Stimulated activated CD8-positive, alpha-beta memory T cell treated with anti-CD3 and anti-CD28 coated beads, Interleukin-15, amount 100 ng/mL, for 48 hours (primary cell): Measurements from ENCODE around the gene SLC4A1.

Source experiments
- DNase-seq, 2 donors: peaks; one replicate each; pipeline ENCODE4 v3.0.0-alpha.2; 2020; ENCODE audit warnings: low read depth in 2 of 2

SLC4A1 gene

GRCh38 chr17:44205962-44206824 is 61.7 kb downstream of the SLC4A1 start:
- DNase-seq, result no peak

GRCh38 chr17:44204441-44204882 is 63.5 kb downstream of the SLC4A1 start:
- no peak for DNase-seq

GRCh38 chr17:44203731-44204440 is 64.0 kb downstream of the SLC4A1 start:
- no peak for DNase-seq

GRCh38 chr17:44202756-44203155 is 65.2 kb downstream of the SLC4A1 start:
- DNase-seq, result no peak

GRCh38 chr17:44200478-44201155 is 67.3 kb downstream of the SLC4A1 start:
- no peak for DNase-seq

GRCh38 chr17:44199553-44200477 is 68.1 kb downstream of the SLC4A1 start, which contains the start of gene ATXN7L3:
ATXN7L3 (minus strand) TSS chr17:44199884; CDS start chr17:44198070, 1,814 bp downstream.
- peak; percentile 100 for DNase-seq

- DNase-seq, result no peak
Observed at GRCh38 chr17:44198721-44199552, 69.0 kb downstream of the SLC4A1 start.
